ENCODE data around the gene SMARCA4. TPM values are rescaled to one million over a fixed set of nuclear protein-coding genes. Genes with fewer than 3 reads are reported as not detected.
"Not testable (repeated sequence)": the region's sequence is repeated elsewhere in the genome, so short reads cannot be mapped to it uniquely, and the experiment has no call there.

The SMARCA4 gene
- total and polyA plus RNA-seq, 2 experiments from 2014 or later: 177 to 336 TPM

- DNase-seq (ENCODE audit: low spot score): no peak
- H3K36me3 Mint-ChIP-seq (ENCODE audit: low read depth): peaks cover 12% of the 10 kb centered on the region; the same call in 2 of the 3 replicates
- no peak overlapping the region; the same call in 1 of the 2 replicates for H3K27ac Mint-ChIP-seq
- Histone ChIP-seq H2AFZ (no peak overlapping the region), H3F3A (replicated peaks; ENCODE audit: low read depth) (peaks cover 10% of the 10 kb centered on the region; the same call in 1 of the 2 replicates), H3K36me3 (ENCODE audit: insufficient read depth) (no peaks in the 10 kb centered on the region; the same call in 1 of the 2 replicates), H3K4me2 (no peak overlapping the region), H3K4me3 (no peak overlapping the region), H3K4me1 (ENCODE audit: insufficient read depth) (no peaks in the 10 kb centered on the region; the same call in 1 of the 2 replicates), H3K27me3 (ENCODE audit: insufficient read depth) (no peaks in the 10 kb centered on the region), H3K27ac (ENCODE audit: low read depth) (peak overlapping the region; percentile 55; the same call in 1 of the 2 replicates), H3K79me2 (replicated peaks; ENCODE audit: insufficient read depth) (peaks cover 14% of the 10 kb centered on the region), H4K20me1 (replicated peaks; ENCODE audit: insufficient read depth) (peaks cover 8% of the 10 kb centered on the region), H3K9me2 (ENCODE audit: insufficient read depth) (no peaks in the 10 kb centered on the region)
- H3K4me1 Mint-ChIP-seq: no peaks in the 10 kb centered on the region
- no peaks in the 10 kb centered on the region; the same call in 2 of the 3 replicates for H3K9me3 Mint-ChIP-seq
- no peak for TF ChIP-seq EZH2phosphoT487 (IDR thresholded peaks at IDR 0.05; ENCODE audit: unreplicated experiment)
- TF ChIP-seq REST (IDR thresholded peaks at IDR 0.05; ENCODE audit: unreplicated experiment): no peak
- no peak for TF ChIP-seq CREB1 (CRISPR knock-in tag; IDR thresholded peaks at IDR 0.05; ENCODE audit: low read depth)
- peaks cover 6% of the 10 kb centered on the region for H3K27me3 Mint-ChIP-seq (ENCODE audit: insufficient read depth, low read depth, poor library complexity)
- no peak for ATAC-seq
- no peak overlapping the region; the same call in 2 of the 3 replicates for H3K4me3 Mint-ChIP-seq
Measured at GRCh38 chr19:10935371-10936059, 25.3 kb upstream of the SMARCA4 start.

GRCh38 chr19:10936661-10937084, 24.2 kb upstream of the SMARCA4 start:
- Histone ChIP-seq H3K4me3 (no peak overlapping the region), H3K4me1 (ENCODE audit: insufficient read depth) (peaks cover 4% of the 10 kb centered on the region), H3K36me3 (ENCODE audit: insufficient read depth) (no peaks in the 10 kb centered on the region), H3K4me2 (no peak overlapping the region), H3K27me3 (ENCODE audit: insufficient read depth) (no peaks in the 10 kb centered on the region), H3K79me2 (replicated peaks; ENCODE audit: insufficient read depth) (peaks cover 5% of the 10 kb centered on the region), H3F3A (replicated peaks; ENCODE audit: low read depth) (peaks cover 10% of the 10 kb centered on the region; the same call in 1 of the 2 replicates), H3K9me2 (ENCODE audit: insufficient read depth) (no peaks in the 10 kb centered on the region), H4K20me1 (replicated peaks; ENCODE audit: insufficient read depth) (peaks cover 5% of the 10 kb centered on the region; the same call in 1 of the 2 replicates), H3K27ac (ENCODE audit: low read depth) (0 out of 2 replicates have a peak overlapping the region, but pooled peaks have one; percentile 39), H2AFZ (peak overlapping the region; percentile 82)
- Mint-ChIP-seq H3K4me3 (no peak overlapping the region), H3K4me1 (peaks cover 3% of the 10 kb centered on the region; the same call in 1 of the 3 replicates), H3K36me3 (ENCODE audit: low read depth) (peaks cover 6% of the 10 kb centered on the region; the same call in 2 of the 3 replicates), H3K9me3 (no peaks in the 10 kb centered on the region), H3K27me3 (ENCODE audit: insufficient read depth, low read depth, poor library complexity) (peaks cover 6% of the 10 kb centered on the region), H3K27ac (peak overlapping the region; percentile 78; the same call in 1 of the 2 replicates)
- DNase-seq (ENCODE audit: low spot score) (peak; percentile 96), ATAC-seq (peak; percentile 94)
- TF ChIP-seq STAT1 (IDR thresholded peaks at IDR 0.05; ENCODE audit: unreplicated experiment) (no peak), NANOG (IDR thresholded peaks at IDR 0.05; ENCODE audit: borderline replicate concordance) (no peak), EZH2phosphoT487 (IDR thresholded peaks at IDR 0.05; ENCODE audit: unreplicated experiment) (no peak), CTCF (conservative IDR thresholded peaks at IDR 0.05; ENCODE audit: low read depth in 2 of 2) (peak; percentile 80 to 82), ZNF331 (CRISPR knock-in tag; IDR thresholded peaks at IDR 0.05; ENCODE audit: low read depth) (no peak)

- H3K36me3 Mint-ChIP-seq (ENCODE audit: low read depth); H3F3A ChIP-seq (replicated peaks; ENCODE audit: low read depth); H3K4me1 ChIP-seq (ENCODE audit: insufficient read depth); H3K4me3 ChIP-seq; H4K20me1 ChIP-seq (replicated peaks; ENCODE audit: insufficient read depth); ATAC-seq; H2AFZ ChIP-seq; H3K4me1 Mint-ChIP-seq; H3K27ac ChIP-seq (ENCODE audit: low read depth); H3K9me2 ChIP-seq (ENCODE audit: insufficient read depth); H3K27ac Mint-ChIP-seq; H3K9me3 Mint-ChIP-seq; H3K4me2 ChIP-seq; H3K36me3 ChIP-seq (ENCODE audit: insufficient read depth); H3K27me3 Mint-ChIP-seq (ENCODE audit: insufficient read depth, low read depth, poor library complexity); H3K79me2 ChIP-seq (replicated peaks; ENCODE audit: insufficient read depth); H3K27me3 ChIP-seq (ENCODE audit: insufficient read depth); H3K4me3 Mint-ChIP-seq; DNase-seq (ENCODE audit: low spot score): not testable (repeated sequence)
Measured at GRCh38 chr19:10941649-10942048, 19.2 kb upstream of the SMARCA4 start.

DNA sequence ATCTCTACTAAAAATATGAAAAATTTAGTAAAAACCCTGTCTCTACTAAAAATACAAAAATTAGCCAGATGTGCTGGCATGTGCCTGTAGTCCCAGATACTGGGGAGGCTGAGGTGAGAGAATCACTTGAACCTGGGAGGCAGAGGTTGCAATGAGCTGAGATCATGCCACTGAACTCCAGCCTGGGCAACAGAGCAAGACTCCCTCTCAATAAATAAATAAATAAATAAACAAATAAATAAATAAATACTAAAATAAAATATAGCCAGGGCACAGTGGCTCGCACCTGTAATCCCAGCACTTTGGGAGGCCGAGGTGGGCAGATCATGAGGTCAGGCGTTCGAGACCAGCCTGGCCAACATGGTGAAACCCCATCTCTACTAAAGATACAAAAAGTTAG, 17.4 kb upstream of the SMARCA4 start:
- not testable (repeated sequence) for H3K79me2 ChIP-seq (replicated peaks; ENCODE audit: insufficient read depth); H3K27ac Mint-ChIP-seq; H3K36me3 Mint-ChIP-seq (ENCODE audit: low read depth); H3K4me1 ChIP-seq (ENCODE audit: insufficient read depth); H2AFZ ChIP-seq; H3K4me3 Mint-ChIP-seq; H3K36me3 ChIP-seq (ENCODE audit: insufficient read depth); H3F3A ChIP-seq (replicated peaks; ENCODE audit: low read depth); H3K4me1 Mint-ChIP-seq; H3K27me3 ChIP-seq (ENCODE audit: insufficient read depth); H3K27me3 Mint-ChIP-seq (ENCODE audit: insufficient read depth, low read depth, poor library complexity); H3K9me3 Mint-ChIP-seq; DNase-seq (ENCODE audit: low spot score); H3K27ac ChIP-seq (ENCODE audit: low read depth); H3K9me2 ChIP-seq (ENCODE audit: insufficient read depth); H4K20me1 ChIP-seq (replicated peaks; ENCODE audit: insufficient read depth); H3K4me3 ChIP-seq; ATAC-seq; H3K4me2 ChIP-seq

Measured in GM23338 (cell line).